Effector memory CD4-positive, alpha-beta T cell (primary cell): Measurements from ENCODE around the gene PTCD2.
"Not testable (repeated sequence)": the region's sequence is repeated elsewhere in the genome, so short reads cannot be mapped to it uniquely, and the experiment has no call there.

Source experiments
- DNase-seq, 3 donors: peaks; one replicate each; pipeline ENCODE4 v3.0.0-alpha.2; 2020
- H3K27ac ChIP-seq: 2 replicates; pipeline ENCODE4 v1.7.0; 2013; ENCODE audit warnings: mild to moderate bottlenecking, low read length, moderate library complexity; ENCODE audit not compliant: insufficient read depth, poor library complexity, severe bottlenecking
- H3K27me3 ChIP-seq: replicated peaks from 2 replicates; pipeline ENCODE4 v1.7.0; 2013; ENCODE audit warnings: mild to moderate bottlenecking, low read length; ENCODE audit not compliant: insufficient read depth, control insufficient read depth, poor library complexity, severe bottlenecking
- H3K36me3 ChIP-seq: 2 replicates; pipeline ENCODE4 v1.7.0; 2013; ENCODE audit warnings: mild to moderate bottlenecking, low read length, moderate library complexity; ENCODE audit not compliant: control insufficient read depth, insufficient read depth
- H3K4me1 ChIP-seq: 2 replicates; pipeline ENCODE4 v1.7.0; 2013; ENCODE audit warnings: low read length, mild to moderate bottlenecking; ENCODE audit not compliant: control insufficient read depth, insufficient read depth, poor library complexity, severe bottlenecking
- H3K4me3 ChIP-seq: 2 replicates; pipeline ENCODE4 v1.7.0; 2013; ENCODE audit warnings: low read length, low read depth, mild to moderate bottlenecking; ENCODE audit not compliant: insufficient read depth, poor library complexity, severe bottlenecking
- H3K9me3 ChIP-seq: 2 replicates; pipeline ENCODE4 v1.7.0; 2013; ENCODE audit warnings: mild to moderate bottlenecking, low read length, moderate library complexity; ENCODE audit not compliant: control insufficient read depth

The PTCD2 gene

DNA sequence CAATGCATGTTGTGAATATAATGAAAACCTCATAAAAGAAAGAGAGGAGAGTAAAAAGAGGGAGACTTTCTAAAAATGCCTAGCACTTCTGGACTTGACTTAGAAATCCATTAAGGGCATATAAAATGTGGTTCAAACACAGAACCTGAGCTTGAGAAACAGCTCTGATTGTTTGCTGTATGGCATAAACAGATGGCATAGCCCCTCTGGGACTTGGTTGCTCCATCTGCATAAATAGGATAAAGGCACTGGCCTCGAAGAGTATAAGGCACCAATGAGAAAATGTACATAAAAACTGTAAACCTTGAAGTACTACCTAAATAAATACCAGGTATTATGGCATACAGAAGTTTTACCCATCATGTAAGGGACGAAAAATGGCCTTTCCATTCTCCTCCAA, 23.9 kb upstream of the PTCD2 start:
- Histone ChIP-seq H3K36me3 (peaks cover under 1% of the 10 kb centered on the region), H3K27ac (no peak overlapping the region), H3K4me3 (no peak overlapping the region), H3K27me3 (no peaks in the 10 kb centered on the region), H3K9me3 (no peaks in the 10 kb centered on the region), H3K4me1 (no peaks in the 10 kb centered on the region)
- no peak for DNase-seq

GRCh38 chr5:72298136-72298535, 22.0 kb upstream of the PTCD2 start:
- not testable (repeated sequence) for H3K4me1 ChIP-seq

DNA sequence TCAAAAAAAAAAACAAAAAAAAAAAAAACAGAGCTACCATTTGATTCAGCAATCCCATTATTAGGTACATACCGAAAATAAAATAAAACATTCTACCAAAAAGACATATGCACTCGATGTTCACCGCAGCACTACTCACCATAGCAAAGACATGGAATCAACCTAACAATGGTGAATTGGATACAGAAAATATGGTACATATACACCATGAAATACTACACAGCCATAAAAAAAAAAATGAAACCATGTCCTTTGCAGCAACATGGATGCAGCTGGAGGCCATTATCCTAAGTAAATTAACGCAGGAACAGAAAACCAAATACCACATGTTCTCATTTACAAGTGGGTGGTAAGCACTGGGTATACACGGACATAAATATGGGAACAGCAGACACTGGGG, 21.5 kb upstream of the PTCD2 start:
- Histone ChIP-seq H3K4me3 (no peak overlapping the region), H3K27ac (no peak overlapping the region), H3K4me1 (no peaks in the 10 kb centered on the region), H3K36me3 (peaks cover 4% of the 10 kb centered on the region), H3K9me3 (no peaks in the 10 kb centered on the region), H3K27me3 (no peaks in the 10 kb centered on the region)
- no peak for DNase-seq

More at GRCh38 chr5:72298136-72298535, 22.0 kb upstream of the PTCD2 start:
- H3K27ac ChIP-seq, H3K36me3 ChIP-seq, DNase-seq, H3K27me3 ChIP-seq, H3K4me3 ChIP-seq, H3K9me3 ChIP-seq: not testable (repeated sequence)

DNA sequence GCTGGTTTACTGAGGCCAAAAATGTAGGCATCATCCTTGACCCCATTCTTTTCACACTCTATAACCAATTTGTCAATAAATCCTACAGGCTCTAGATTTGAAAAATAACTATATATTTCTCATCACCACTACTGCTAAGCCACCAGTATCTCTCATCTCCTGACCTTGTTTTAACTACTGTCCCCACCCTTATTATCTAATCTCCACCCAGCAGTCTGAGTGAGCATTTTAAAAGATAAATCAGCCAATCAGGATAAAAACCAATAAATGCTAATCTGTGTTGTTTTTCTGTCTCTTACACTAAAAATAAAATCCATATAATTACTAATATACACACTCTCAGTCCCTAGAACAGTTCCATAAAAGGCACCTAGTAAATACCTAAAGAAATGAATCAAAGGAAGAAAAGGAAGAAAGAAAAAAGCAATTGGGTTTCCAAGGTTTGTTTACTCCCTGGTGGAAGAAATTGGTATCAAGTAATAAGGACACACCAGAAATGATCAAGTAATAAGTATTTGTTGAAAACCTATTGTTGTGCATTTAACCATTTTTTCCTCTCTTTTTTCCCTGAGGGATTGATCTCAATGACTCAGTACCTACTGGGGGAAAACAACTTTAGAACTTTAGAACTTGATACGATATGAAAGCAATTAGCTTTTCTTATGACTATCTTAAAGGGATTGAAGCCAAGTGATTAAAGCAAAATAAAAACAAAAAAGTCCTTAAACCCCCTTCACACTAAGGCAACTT, 19.4 kb upstream of the PTCD2 start:
- H3K36me3 ChIP-seq, result peaks cover 4% of the 10 kb centered on the region
- H3K4me3 ChIP-seq, result no peak overlapping the region
- H3K27me3 ChIP-seq, result no peaks in the 10 kb centered on the region
- H3K4me1 ChIP-seq, result no peaks in the 10 kb centered on the region
- H3K27ac ChIP-seq, result no peak overlapping the region
- no peaks in the 10 kb centered on the region for H3K9me3 ChIP-seq
- DNase-seq, result no peak

- H3K27ac ChIP-seq, result no peak overlapping the region
These were observed 18.6 kb upstream of the PTCD2 start for GRCh38 chr5:72301557-72301956.

GRCh38 chr5:72302171-72302570, 18.0 kb upstream of the PTCD2 start:
- Histone ChIP-seq H3K4me3 (no peak overlapping the region), H3K9me3 (no peaks in the 10 kb centered on the region), H3K27me3 (no peaks in the 10 kb centered on the region), H3K36me3 (peaks cover 4% of the 10 kb centered on the region), H3K4me1 (no peaks in the 10 kb centered on the region), H3K27ac (no peak overlapping the region)
- DNase-seq, result no peak

More at GRCh38 chr5:72301557-72301956, 18.6 kb upstream of the PTCD2 start:
- Histone ChIP-seq H3K4me3 (no peak overlapping the region), H3K36me3 (peaks cover 4% of the 10 kb centered on the region), H3K4me1 (no peaks in the 10 kb centered on the region), H3K27me3 (no peaks in the 10 kb centered on the region), H3K9me3 (no peaks in the 10 kb centered on the region)
- DNase-seq, result no peak

GRCh38 chr5:72305194-72306142, 14.7 kb upstream of the PTCD2 start:
- DNase-seq, result no peak
- Histone ChIP-seq H3K9me3 (no peaks in the 10 kb centered on the region), H3K4me3 (no peak overlapping the region), H3K36me3 (peaks cover 8% of the 10 kb centered on the region), H3K4me1 (no peaks in the 10 kb centered on the region), H3K27me3 (no peaks in the 10 kb centered on the region), H3K27ac (no peak overlapping the region)

- no peaks in the 10 kb centered on the region for H3K4me1 ChIP-seq
- H3K36me3 ChIP-seq, result peaks cover 10% of the 10 kb centered on the region
- H3K9me3 ChIP-seq, result no peaks in the 10 kb centered on the region
- peak overlapping the region; percentile 74 for H3K4me3 ChIP-seq
- H3K27me3 ChIP-seq, result no peaks in the 10 kb centered on the region
- DNase-seq, result no peak
- peak overlapping the region; percentile 84 for H3K27ac ChIP-seq
These were observed 12.6 kb upstream of the PTCD2 start for GRCh38 chr5:72307573-72307967.

- H3K27ac ChIP-seq, result peak overlapping the region; percentile 84
- peaks cover 13% of the 10 kb centered on the region for H3K36me3 ChIP-seq
- H3K27me3 ChIP-seq, result no peaks in the 10 kb centered on the region
- H3K4me3 ChIP-seq, result peak overlapping the region; percentile 74
- no peaks in the 10 kb centered on the region for H3K4me1 ChIP-seq
- H3K9me3 ChIP-seq, result no peaks in the 10 kb centered on the region
- DNase-seq, result peak; percentile 94 to 95 (median 95)
These were observed 12.0 kb upstream of the PTCD2 start for GRCh38 chr5:72307968-72308852.
